Neural progenitor cell (in vitro differentiated cells): Measurements from ENCODE around the gene HES2.

Experiments used
- EZH2 ChIP-seq: fragments of 200-600 bp; sonication (generic); IDR thresholded peaks from 2 replicates; pipeline ENCODE4 v1.6.1; 2017; ENCODE audit warnings: antibody characterized with exemption, mild to moderate bottlenecking, moderate library complexity
- EZH2phosphoT487 ChIP-seq: fragments of 200-600 bp; sonication (generic); IDR thresholded peaks from 2 replicates; pipeline ENCODE4 v1.6.1; 2017; ENCODE audit warnings: antibody characterized with exemption
- TF ChIP-seq, protein P1 (sequence below): fragments of 200-600 bp; sonication (generic); IDR thresholded peaks from 2 replicates; pipeline ENCODE4 v1.5.1; 2017; ENCODE audit warnings: antibody characterized with exemption, mild to moderate bottlenecking

- TF ChIP-seq, protein P1, sequence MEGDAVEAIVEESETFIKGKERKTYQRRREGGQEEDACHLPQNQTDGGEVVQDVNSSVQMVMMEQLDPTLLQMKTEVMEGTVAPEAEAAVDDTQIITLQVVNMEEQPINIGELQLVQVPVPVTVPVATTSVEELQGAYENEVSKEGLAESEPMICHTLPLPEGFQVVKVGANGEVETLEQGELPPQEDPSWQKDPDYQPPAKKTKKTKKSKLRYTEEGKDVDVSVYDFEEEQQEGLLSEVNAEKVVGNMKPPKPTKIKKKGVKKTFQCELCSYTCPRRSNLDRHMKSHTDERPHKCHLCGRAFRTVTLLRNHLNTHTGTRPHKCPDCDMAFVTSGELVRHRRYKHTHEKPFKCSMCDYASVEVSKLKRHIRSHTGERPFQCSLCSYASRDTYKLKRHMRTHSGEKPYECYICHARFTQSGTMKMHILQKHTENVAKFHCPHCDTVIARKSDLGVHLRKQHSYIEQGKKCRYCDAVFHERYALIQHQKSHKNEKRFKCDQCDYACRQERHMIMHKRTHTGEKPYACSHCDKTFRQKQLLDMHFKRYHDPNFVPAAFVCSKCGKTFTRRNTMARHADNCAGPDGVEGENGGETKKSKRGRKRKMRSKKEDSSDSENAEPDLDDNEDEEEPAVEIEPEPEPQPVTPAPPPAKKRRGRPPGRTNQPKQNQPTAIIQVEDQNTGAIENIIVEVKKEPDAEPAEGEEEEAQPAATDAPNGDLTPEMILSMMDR = no peak
- TF ChIP-seq EZH2 (no peak), EZH2phosphoT487 (no peak)
Observed at GRCh38 chr1:6425658-6426057, 5.9 kb upstream of the HES2 start.
